ENCODE results near the gene HAUS7.
A peak's percentile ranks its signal among the peaks of the same experiment; 100 is the strongest.
"Not testable (repeated sequence)": the region's sequence is repeated elsewhere in the genome, so short reads cannot be mapped to it uniquely, and the experiment has no call there.

The HAUS7 gene

GRCh38 chrX:153405426-153405825, 65.0 kb downstream of the HAUS7 start:
- no peak for TF ChIP-seq CTCF (IDR thresholded peaks at IDR 0.05; ENCODE audit: borderline replicate concordance, insufficient read depth, low read depth, low read length)
- H3K4me3 ChIP-seq (ENCODE audit: low read depth, low read length), result no peak overlapping the region

- H3K4me3 ChIP-seq (ENCODE audit: low read depth, low read length), result not testable (repeated sequence)
Measured at GRCh38 chrX:153404333-153404732, 66.0 kb downstream of the HAUS7 start.

DNA sequence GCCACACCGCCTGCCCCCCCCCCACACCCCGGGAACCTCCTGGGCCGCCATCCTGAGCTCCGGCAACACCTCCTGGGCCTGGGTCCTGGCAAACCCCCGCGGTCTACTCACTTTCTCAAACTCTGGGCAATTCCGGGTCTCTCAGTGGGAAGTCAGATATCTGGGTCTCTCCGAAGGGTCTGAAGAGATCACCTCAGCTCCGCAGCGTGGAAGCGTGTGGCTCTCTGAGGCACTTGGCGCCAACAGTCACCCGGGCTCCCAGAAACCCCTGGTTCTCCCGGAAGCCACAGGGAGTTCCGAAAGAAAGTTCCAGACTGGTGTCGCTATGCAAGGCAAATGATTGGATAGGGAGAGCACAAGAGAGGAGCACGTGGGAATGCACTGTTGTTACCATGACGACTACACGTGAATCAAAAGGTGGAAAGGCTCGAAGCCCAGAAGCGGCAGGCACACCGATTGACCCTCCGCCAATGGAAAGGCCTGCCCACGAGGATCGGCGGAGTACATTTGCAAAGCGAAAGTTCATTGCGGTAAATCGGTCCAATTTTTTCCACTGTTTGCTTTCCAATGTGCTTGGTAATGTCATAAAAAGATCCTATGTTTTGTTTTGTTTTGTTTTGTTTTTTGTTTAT, 69.1 kb downstream of the HAUS7 start, which contains the start of gene PNMA6E:
Gene PNMA6E (minus strand): TSS at position 218 of the 632 bp plus-strand sequence. CDS start 2,501 bp downstream, outside the sequence.
- no peak within 1 kb of the TSS for H3K4me3 ChIP-seq (ENCODE audit: low read depth, low read length)
- TF ChIP-seq CTCF (IDR thresholded peaks at IDR 0.05; ENCODE audit: borderline replicate concordance, insufficient read depth, low read depth, low read length), result no peak

- peak; percentile 96 for TF ChIP-seq CTCF (IDR thresholded peaks at IDR 0.05; ENCODE audit: borderline replicate concordance, insufficient read depth, low read depth, low read length)
- H3K4me3 ChIP-seq (ENCODE audit: low read depth, low read length), result no peak overlapping the region
Measured at GRCh38 chrX:153400146-153401132, 69.9 kb downstream of the HAUS7 start.

- no peak overlapping the region for H3K4me3 ChIP-seq (ENCODE audit: low read depth, low read length)
- TF ChIP-seq CTCF (IDR thresholded peaks at IDR 0.05; ENCODE audit: borderline replicate concordance, insufficient read depth, low read depth, low read length), result no peak
Measured at GRCh38 chrX:153398275-153398960, 72.0 kb downstream of the HAUS7 start.
